HEK293 (cell line): ENCODE results near the gene RABAC1.

Experiments
- GLIS2 ChIP-seq: fragments of 450-650 bp; formaldehyde crosslinking; IDR thresholded peaks from 2 replicates; pipeline ENCODE4 v1.5.1; 2016; ENCODE audit warnings: missing biosample characterization, missing genetic modification characterization
- TRIM28 ChIP-seq: IDR thresholded peaks from 2 replicates; pipeline ENCODE4 v1.6.1; 2011; ENCODE audit warnings: low read length, control low read depth, borderline replicate concordance
- YY1 ChIP-seq: fragments of 450-650 bp; formaldehyde crosslinking; IDR thresholded peaks from 2 replicates; pipeline ENCODE4 v1.5.1; 2018; ENCODE audit warnings: missing biosample characterization, missing genetic modification characterization
- ZNF112 ChIP-seq: fragments of 450-650 bp; formaldehyde crosslinking; IDR thresholded peaks from 2 replicates; pipeline ENCODE4 v1.5.0; 2017; ENCODE audit warnings: missing biosample characterization, missing genetic modification characterization
- ZNF132 ChIP-seq: fragments of 450-650 bp; formaldehyde crosslinking; IDR thresholded peaks from 2 replicates; pipeline ENCODE4 v1.5.1; 2017; ENCODE audit warnings: missing biosample characterization, missing genetic modification characterization, borderline replicate concordance
- ZNF155 ChIP-seq: fragments of 450-650 bp; formaldehyde crosslinking; IDR thresholded peaks from 2 replicates; pipeline ENCODE4 v1.5.1; 2016; ENCODE audit warnings: missing biosample characterization, missing genetic modification characterization
- ZNF16 ChIP-seq: fragments of 450-650 bp; formaldehyde crosslinking; IDR thresholded peaks from 2 replicates; pipeline ENCODE4 v1.5.1; 2016; ENCODE audit warnings: low read depth, missing biosample characterization, missing genetic modification characterization
- ZNF169 ChIP-seq: fragments of 450-650 bp; formaldehyde crosslinking; IDR thresholded peaks from 2 replicates; pipeline ENCODE4 v1.5.1; 2016; ENCODE audit warnings: missing biosample characterization, missing genetic modification characterization
- ZNF174 ChIP-seq: fragments of 450-650 bp; formaldehyde crosslinking; IDR thresholded peaks from 2 replicates; pipeline ENCODE4 v1.5.0; 2017; ENCODE audit warnings: missing biosample characterization, mild to moderate bottlenecking, missing genetic modification characterization
- ZNF211 ChIP-seq: fragments of 450-650 bp; formaldehyde crosslinking; IDR thresholded peaks from 2 replicates; pipeline ENCODE4 v1.5.1; 2016; ENCODE audit warnings: low read depth, missing biosample characterization, missing genetic modification characterization
- ZNF223 ChIP-seq: fragments of 450-650 bp; formaldehyde crosslinking; IDR thresholded peaks from 2 replicates; pipeline ENCODE4 v1.5.1; 2016; ENCODE audit warnings: missing biosample characterization, missing genetic modification characterization
- ZNF23 ChIP-seq: fragments of 450-650 bp; formaldehyde crosslinking; IDR thresholded peaks from 2 replicates; pipeline ENCODE4 v1.5.1; 2016; ENCODE audit warnings: missing biosample characterization, missing genetic modification characterization, borderline replicate concordance
- ZNF423 ChIP-seq: fragments of 450-650 bp; formaldehyde crosslinking; IDR thresholded peaks from 2 replicates; pipeline ENCODE4 v1.5.1; 2016; ENCODE audit warnings: missing biosample characterization, missing genetic modification characterization
- ZNF548 ChIP-seq: fragments of 450-650 bp; formaldehyde crosslinking; IDR thresholded peaks from 2 replicates; pipeline ENCODE4 v1.5.1; 2016; ENCODE audit warnings: missing biosample characterization, missing genetic modification characterization
- ZNF610 ChIP-seq: fragments of 450-650 bp; formaldehyde crosslinking; IDR thresholded peaks from 2 replicates; pipeline ENCODE4 v1.5.1; 2016; ENCODE audit warnings: missing biosample characterization, missing genetic modification characterization, borderline replicate concordance
- ZNF664 ChIP-seq: fragments of 450-650 bp; formaldehyde crosslinking; IDR thresholded peaks from 2 replicates; pipeline ENCODE4 v1.5.1; 2016; ENCODE audit warnings: missing biosample characterization, missing genetic modification characterization
- ZNF677 ChIP-seq: fragments of 450-650 bp; IDR thresholded peaks from 2 replicates; pipeline ENCODE4 v1.5.0; 2018; ENCODE audit warnings: missing biosample characterization, mild to moderate bottlenecking, missing genetic modification characterization, moderate library complexity
- ZNF747 ChIP-seq: fragments of 450-650 bp; formaldehyde crosslinking; IDR thresholded peaks from 2 replicates; pipeline ENCODE4 v1.5.1; 2016; ENCODE audit warnings: missing biosample characterization, missing genetic modification characterization
- ZNF791 ChIP-seq: fragments of 450-650 bp; formaldehyde crosslinking; IDR thresholded peaks from 2 replicates; pipeline ENCODE4 v1.5.1; 2016; ENCODE audit warnings: missing biosample characterization, missing genetic modification characterization
- TF ChIP-seq, protein P1 (sequence below): fragments of 450-650 bp; formaldehyde crosslinking; IDR thresholded peaks from 2 replicates; pipeline ENCODE4 v1.5.0; 2017; ENCODE audit warnings: missing biosample characterization, missing genetic modification characterization, borderline replicate concordance
- TF ChIP-seq, protein P2 (sequence below): fragments of 450-650 bp; formaldehyde crosslinking; IDR thresholded peaks from 2 replicates; pipeline ENCODE4 v1.5.1; 2016; ENCODE audit warnings: missing biosample characterization, missing genetic modification characterization
- TF ChIP-seq, protein P3 (sequence below): fragments of 450-650 bp; formaldehyde crosslinking; conservative IDR thresholded peaks from 2 replicates; pipeline ENCODE4 v1.5.1; 2016; ENCODE audit warnings: low read depth, missing biosample characterization, missing genetic modification characterization
- TF ChIP-seq, protein P4 (sequence below): fragments of 450-650 bp; formaldehyde crosslinking; IDR thresholded peaks from 2 replicates; pipeline ENCODE4 v1.5.1; 2016; ENCODE audit warnings: missing biosample characterization, missing genetic modification characterization
- TF ChIP-seq, protein P5 (sequence below): fragments of 450-650 bp; formaldehyde crosslinking; IDR thresholded peaks from 2 replicates; pipeline ENCODE4 v1.5.1; 2016; ENCODE audit warnings: missing biosample characterization, missing genetic modification characterization
- TF ChIP-seq, protein P6 (sequence below): fragments of 450-650 bp; formaldehyde crosslinking; IDR thresholded peaks from 2 replicates; pipeline ENCODE4 v1.5.1; 2016; ENCODE audit warnings: missing biosample characterization, missing genetic modification characterization

RABAC1 gene

DNA sequence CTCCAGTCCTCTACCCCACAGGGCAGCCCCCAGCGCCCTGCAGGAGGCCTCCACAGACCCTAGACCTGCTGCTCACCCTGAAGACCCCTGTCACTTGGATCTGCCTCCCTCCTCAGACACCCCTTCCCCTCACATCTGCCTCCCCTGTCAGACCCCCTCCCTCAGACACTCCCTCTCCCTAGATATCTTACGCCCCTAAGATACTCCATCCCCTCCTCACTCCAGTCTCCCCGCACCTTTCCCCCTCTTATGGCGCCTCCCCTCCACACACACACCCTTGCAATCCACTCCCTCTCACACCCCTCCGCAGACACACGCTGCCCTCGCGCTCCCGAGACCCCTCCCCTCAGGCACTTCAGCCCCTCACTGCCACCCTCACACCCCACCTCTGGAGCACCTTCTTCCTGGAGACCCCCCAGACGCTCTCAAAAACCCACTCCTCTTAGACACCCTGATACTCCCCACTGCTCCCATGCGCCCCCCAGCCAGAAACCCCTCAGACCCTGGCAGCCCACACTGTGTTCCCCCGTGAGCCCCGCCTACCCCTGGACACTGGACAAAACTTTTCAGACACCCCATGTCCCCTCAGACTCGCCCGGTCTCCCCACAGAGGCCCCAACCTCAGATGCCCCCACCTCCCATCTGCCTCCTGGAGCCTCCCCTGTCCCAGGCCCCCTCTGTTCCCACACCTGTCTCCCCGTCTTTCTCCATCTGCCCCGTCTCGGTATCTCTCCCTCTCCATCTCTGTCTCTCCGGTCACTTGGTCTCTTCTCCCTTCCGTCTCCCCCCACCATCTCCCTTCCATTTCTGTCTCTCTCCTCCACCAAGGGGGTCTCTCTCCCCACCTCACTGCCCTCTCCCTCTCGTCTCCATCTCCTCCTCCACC is 45.3 kb downstream of the RABAC1 start (continued):
- TF ChIP-seq TRIM28 = no peak
- TF ChIP-seq, protein P1, sequence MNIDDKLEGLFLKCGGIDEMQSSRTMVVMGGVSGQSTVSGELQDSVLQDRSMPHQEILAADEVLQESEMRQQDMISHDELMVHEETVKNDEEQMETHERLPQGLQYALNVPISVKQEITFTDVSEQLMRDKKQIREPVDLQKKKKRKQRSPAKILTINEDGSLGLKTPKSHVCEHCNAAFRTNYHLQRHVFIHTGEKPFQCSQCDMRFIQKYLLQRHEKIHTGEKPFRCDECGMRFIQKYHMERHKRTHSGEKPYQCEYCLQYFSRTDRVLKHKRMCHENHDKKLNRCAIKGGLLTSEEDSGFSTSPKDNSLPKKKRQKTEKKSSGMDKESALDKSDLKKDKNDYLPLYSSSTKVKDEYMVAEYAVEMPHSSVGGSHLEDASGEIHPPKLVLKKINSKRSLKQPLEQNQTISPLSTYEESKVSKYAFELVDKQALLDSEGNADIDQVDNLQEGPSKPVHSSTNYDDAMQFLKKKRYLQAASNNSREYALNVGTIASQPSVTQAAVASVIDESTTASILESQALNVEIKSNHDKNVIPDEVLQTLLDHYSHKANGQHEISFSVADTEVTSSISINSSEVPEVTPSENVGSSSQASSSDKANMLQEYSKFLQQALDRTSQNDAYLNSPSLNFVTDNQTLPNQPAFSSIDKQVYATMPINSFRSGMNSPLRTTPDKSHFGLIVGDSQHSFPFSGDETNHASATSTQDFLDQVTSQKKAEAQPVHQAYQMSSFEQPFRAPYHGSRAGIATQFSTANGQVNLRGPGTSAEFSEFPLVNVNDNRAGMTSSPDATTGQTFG (tag by site-specific recombination) = no peak
- no peak for TF ChIP-seq ZNF23 (tag by site-specific recombination)
- TF ChIP-seq ZNF664 = no peak
- TF ChIP-seq ZNF677 (tag by site-specific recombination) = no peak
- TF ChIP-seq, protein P2, sequence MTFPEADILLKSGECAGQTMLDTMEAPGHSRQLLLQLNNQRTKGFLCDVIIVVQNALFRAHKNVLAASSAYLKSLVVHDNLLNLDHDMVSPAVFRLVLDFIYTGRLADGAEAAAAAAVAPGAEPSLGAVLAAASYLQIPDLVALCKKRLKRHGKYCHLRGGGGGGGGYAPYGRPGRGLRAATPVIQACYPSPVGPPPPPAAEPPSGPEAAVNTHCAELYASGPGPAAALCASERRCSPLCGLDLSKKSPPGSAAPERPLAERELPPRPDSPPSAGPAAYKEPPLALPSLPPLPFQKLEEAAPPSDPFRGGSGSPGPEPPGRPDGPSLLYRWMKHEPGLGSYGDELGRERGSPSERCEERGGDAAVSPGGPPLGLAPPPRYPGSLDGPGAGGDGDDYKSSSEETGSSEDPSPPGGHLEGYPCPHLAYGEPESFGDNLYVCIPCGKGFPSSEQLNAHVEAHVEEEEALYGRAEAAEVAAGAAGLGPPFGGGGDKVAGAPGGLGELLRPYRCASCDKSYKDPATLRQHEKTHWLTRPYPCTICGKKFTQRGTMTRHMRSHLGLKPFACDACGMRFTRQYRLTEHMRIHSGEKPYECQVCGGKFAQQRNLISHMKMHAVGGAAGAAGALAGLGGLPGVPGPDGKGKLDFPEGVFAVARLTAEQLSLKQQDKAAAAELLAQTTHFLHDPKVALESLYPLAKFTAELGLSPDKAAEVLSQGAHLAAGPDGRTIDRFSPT (tag by site-specific recombination) = no peak
- TF ChIP-seq, protein P3, sequence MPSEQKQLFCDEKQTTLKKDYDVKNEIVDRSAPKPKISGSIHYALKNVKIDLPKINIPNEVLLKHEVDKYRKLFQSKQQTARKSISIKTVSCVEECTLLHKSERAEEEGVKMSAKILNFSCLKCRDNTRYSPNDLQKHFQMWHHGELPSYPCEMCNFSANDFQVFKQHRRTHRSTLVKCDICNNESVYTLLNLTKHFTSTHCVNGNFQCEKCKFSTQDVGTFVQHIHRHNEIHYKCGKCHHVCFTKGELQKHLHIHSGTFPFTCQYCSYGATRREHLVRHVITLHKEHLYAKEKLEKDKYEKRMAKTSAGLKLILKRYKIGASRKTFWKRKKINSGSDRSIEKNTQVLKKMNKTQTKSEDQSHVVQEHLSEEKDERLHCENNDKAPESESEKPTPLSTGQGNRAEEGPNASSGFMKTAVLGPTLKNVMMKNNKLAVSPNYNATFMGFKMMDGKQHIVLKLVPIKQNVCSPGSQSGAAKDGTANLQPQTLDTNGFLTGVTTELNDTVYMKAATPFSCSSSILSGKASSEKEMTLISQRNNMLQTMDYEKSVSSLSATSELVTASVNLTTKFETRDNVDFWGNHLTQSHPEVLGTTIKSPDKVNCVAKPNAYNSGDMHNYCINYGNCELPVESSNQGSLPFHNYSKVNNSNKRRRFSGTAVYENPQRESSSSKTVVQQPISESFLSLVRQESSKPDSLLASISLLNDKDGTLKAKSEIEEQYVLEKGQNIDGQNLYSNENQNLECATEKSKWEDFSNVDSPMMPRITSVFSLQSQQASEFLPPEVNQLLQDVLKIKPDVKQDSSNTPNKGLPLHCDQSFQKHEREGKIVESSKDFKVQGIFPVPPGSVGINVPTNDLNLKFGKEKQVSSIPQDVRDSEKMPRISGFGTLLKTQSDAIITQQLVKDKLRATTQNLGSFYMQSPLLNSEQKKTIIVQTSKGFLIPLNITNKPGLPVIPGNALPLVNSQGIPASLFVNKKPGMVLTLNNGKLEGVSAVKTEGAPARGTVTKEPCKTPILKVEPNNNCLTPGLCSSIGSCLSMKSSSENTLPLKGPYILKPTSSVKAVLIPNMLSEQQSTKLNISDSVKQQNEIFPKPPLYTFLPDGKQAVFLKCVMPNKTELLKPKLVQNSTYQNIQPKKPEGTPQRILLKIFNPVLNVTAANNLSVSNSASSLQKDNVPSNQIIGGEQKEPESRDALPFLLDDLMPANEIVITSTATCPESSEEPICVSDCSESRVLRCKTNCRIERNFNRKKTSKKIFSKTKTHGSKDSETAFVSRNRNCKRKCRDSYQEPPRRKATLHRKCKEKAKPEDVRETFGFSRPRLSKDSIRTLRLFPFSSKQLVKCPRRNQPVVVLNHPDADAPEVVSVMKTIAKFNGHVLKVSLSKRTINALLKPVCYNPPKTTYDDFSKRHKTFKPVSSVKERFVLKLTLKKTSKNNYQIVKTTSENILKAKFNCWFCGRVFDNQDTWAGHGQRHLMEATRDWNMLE (tag by site-specific recombination) = no peak
- no peak for TF ChIP-seq ZNF791 (tag by site-specific recombination)
- TF ChIP-seq GLIS2 (tag by site-specific recombination) = peak; percentile 87
- TF ChIP-seq ZNF155 = no peak
- no peak for TF ChIP-seq ZNF211 (tag by site-specific recombination)
- TF ChIP-seq ZNF16 (tag by site-specific recombination) = no peak
- TF ChIP-seq ZNF747 = no peak
- TF ChIP-seq YY1 (tag by site-specific recombination) = no peak
- TF ChIP-seq ZNF610 = no peak
- TF ChIP-seq, protein P4, sequence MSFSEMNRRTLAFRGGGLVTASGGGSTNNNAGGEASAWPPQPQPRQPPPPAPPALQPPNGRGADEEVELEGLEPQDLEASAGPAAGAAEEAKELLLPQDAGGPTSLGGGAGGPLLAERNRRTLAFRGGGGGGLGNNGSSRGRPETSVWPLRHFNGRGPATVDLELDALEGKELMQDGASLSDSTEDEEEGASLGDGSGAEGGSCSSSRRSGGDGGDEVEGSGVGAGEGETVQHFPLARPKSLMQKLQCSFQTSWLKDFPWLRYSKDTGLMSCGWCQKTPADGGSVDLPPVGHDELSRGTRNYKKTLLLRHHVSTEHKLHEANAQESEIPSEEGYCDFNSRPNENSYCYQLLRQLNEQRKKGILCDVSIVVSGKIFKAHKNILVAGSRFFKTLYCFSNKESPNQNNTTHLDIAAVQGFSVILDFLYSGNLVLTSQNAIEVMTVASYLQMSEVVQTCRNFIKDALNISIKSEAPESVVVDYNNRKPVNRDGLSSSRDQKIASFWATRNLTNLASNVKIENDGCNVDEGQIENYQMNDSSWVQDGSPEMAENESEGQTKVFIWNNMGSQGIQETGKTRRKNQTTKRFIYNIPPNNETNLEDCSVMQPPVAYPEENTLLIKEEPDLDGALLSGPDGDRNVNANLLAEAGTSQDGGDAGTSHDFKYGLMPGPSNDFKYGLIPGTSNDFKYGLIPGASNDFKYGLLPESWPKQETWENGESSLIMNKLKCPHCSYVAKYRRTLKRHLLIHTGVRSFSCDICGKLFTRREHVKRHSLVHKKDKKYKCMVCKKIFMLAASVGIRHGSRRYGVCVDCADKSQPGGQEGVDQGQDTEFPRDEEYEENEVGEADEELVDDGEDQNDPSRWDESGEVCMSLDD = peak; percentile 58; the same call in 1 of the 2 replicates
- TF ChIP-seq, protein P5, sequence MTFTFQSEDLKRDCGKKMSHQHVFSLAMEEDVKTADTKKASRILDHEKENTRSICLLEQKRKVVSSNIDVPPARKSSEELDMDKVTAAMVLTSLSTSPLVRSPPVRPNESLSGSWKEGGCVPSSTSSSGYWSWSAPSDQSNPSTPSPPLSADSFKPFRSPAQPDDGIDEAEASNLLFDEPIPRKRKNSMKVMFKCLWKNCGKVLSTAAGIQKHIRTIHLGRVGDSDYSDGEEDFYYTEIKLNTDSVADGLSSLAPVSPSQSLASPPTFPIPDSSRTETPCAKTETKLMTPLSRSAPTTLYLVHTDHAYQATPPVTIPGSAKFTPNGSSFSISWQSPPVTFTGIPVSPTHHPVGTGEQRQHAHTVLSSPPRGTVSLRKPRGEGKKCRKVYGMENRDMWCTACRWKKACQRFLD = no peak
- 0 out of 2 replicates have a peak, but pooled peaks have one; percentile 14 for TF ChIP-seq ZNF223 (tag by site-specific recombination)
- no peak for TF ChIP-seq ZNF112 (tag by site-specific recombination)
- TF ChIP-seq, protein P6, sequence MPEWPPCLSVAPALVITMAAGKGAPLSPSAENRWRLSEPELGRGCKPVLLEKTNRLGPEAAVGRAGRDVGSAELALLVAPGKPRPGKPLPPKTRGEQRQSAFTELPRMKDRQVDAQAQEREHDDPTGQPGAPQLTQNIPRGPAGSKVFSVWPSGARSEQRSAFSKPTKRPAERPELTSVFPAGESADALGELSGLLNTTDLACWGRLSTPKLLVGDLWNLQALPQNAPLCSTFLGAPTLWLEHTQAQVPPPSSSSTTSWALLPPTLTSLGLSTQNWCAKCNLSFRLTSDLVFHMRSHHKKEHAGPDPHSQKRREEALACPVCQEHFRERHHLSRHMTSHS (tag by site-specific recombination) = no peak
- TF ChIP-seq ZNF548 (tag by site-specific recombination) = no peak
- TF ChIP-seq ZNF174 (tag by site-specific recombination) = no peak
- TF ChIP-seq ZNF132 (tag by site-specific recombination) = no peak
- 0 out of 2 replicates have a peak, but pooled peaks have one; percentile 16 for TF ChIP-seq ZNF169 (tag by site-specific recombination)
- no peak for TF ChIP-seq ZNF423 (tag by site-specific recombination)
